Camera-type eye (tissue), 1 donor: ENCODE results near the gene ELOF1. TPM values are rescaled to one million over a fixed set of nuclear protein-coding genes. Genes with fewer than 3 reads are reported as not detected.

Experiments
- total RNA-seq: library from RNA; depleted of rRNA; stranded (reverse); fragments of >200 nt; gene quantifications from one replicate; pipeline ENCODE4 v1.2.3, GENCODE V29; 2014

Gene ELOF1
- 23.4 TPM for total RNA-seq

GRCh38 chr19:11558881-11559828, at the start of gene ELOF1:
TSS of gene ELOF1 (minus strand) at chr19:11559230. CDS start at chr19:11554347, 4,883 bp downstream.

GRCh38 chr19:11597202-11598102, 38.4 kb upstream of the ELOF1 start, which contains the start of gene ZNF627:
TSS of gene ZNF627 (plus strand) at chr19:11597483. CDS start at chr19:11597628, 145 bp downstream.

GRCh38 chr19:11577451-11578257, 18.6 kb upstream of the ELOF1 start, which contains the start of gene ACP5:
TSS of gene ACP5 (minus strand) at chr19:11577645. CDS start at chr19:11577317, 328 bp downstream.

GRCh38 chr19:11538232-11539036, 20.6 kb downstream of the ELOF1 start, which contains the start of gene CNN1:
TSS of gene CNN1 (plus strand) at chr19:11538851. CDS start at chr19:11538928, 77 bp downstream.

GRCh38 chr19:11528551-11529341, 30.3 kb downstream of the ELOF1 start, which contains the start of gene ECSIT:
TSS of gene ECSIT (minus strand) at chr19:11529134. CDS start at chr19:11519170, 9,964 bp downstream.

GRCh38 chr19:11505504-11506100, 53.4 kb downstream of the ELOF1 start, which contains the start of gene ZNF653:
TSS of gene ZNF653 (minus strand) at chr19:11505839. CDS start at chr19:11505786, 53 bp downstream.

Other genes starting within 250 kb of the ELOF1 start
- 17.7 TPM for gene RAB3D, start 219.6 kb downstream of the ELOF1 start, total RNA-seq
- gene TMEM205, start 213.0 kb downstream of the ELOF1 start, total RNA-seq, result 83.0 TPM
- gene CCDC159, start 212.7 kb downstream of the ELOF1 start, total RNA-seq, result 55.9 TPM
- 16.8 TPM for gene PLPPR2, start 203.8 kb downstream of the ELOF1 start, total RNA-seq
- gene SWSAP1, start 184.6 kb downstream of the ELOF1 start, total RNA-seq, result 1.5 TPM
- gene EPOR, start 174.9 kb downstream of the ELOF1 start, total RNA-seq, result 3.4 TPM
- 2.5 TPM for gene RGL3, start 139.9 kb downstream of the ELOF1 start, total RNA-seq
- gene ODAD3, start 124.1 kb downstream of the ELOF1 start, total RNA-seq, result 0.27 TPM
- 110 TPM for gene PRKCSH, start 123.6 kb downstream of the ELOF1 start, total RNA-seq
- gene ELAVL3, start 78.2 kb downstream of the ELOF1 start, total RNA-seq, result 38.3 TPM
- 12.9 TPM for gene ZNF653, start 53.4 kb downstream of the ELOF1 start, total RNA-seq
- gene ECSIT, start 30.1 kb downstream of the ELOF1 start, total RNA-seq, result 43.5 TPM
- 43.3 TPM for gene CNN1, start 20.4 kb downstream of the ELOF1 start, total RNA-seq
- gene ACP5, start 18.4 kb upstream of the ELOF1 start, total RNA-seq, result 16.7 TPM
- gene ZNF627, start 38.3 kb upstream of the ELOF1 start, total RNA-seq, result 56.4 TPM
- 16.1 TPM for gene ZNF823, start 179.7 kb upstream of the ELOF1 start, total RNA-seq
- gene ZNF441, start 207.8 kb upstream of the ELOF1 start, total RNA-seq, result 36.7 TPM
- 26.3 TPM for gene ZNF491, start 239.3 kb upstream of the ELOF1 start, total RNA-seq